ENCODE results near the gene CLIC4.
"Not testable (repeated sequence)": the region's sequence is repeated elsewhere in the genome, so short reads cannot be mapped to it uniquely, and the experiment has no call there.

The CLIC4 gene

GRCh38 chr1:24744911-24745710, at the start of gene CLIC4:
Gene CLIC4 (plus strand): TSS chr1:24745447. CDS start chr1:24745554, 107 bp downstream.
- DNase-seq = peak; percentile 98

- no peak for DNase-seq
Observed at GRCh38 chr1:24696041-24696755, 49.0 kb upstream of the CLIC4 start.

GRCh38 chr1:24696756-24697330, 48.4 kb upstream of the CLIC4 start:
- no peak for DNase-seq

GRCh38 chr1:24697453-24698001, 47.7 kb upstream of the CLIC4 start:
- DNase-seq = not testable (repeated sequence)

GRCh38 chr1:24698326-24698725, 46.9 kb upstream of the CLIC4 start:
- DNase-seq = not testable (repeated sequence)

- DNase-seq = no peak
Observed at GRCh38 chr1:24699628-24700027, 45.6 kb upstream of the CLIC4 start.

- DNase-seq = no peak
Observed at GRCh38 chr1:24702511-24703293, 42.5 kb upstream of the CLIC4 start.

GRCh38 chr1:24704411-24705259, 40.6 kb upstream of the CLIC4 start:
- DNase-seq = no peak

- no peak for DNase-seq
Observed at GRCh38 chr1:24705260-24706073, 39.8 kb upstream of the CLIC4 start.

GRCh38 chr1:24706074-24706389, 39.2 kb upstream of the CLIC4 start:
- not testable (repeated sequence) for DNase-seq

- no peak for DNase-seq
Observed at GRCh38 chr1:24707687-24708086, 37.6 kb upstream of the CLIC4 start.

GRCh38 chr1:24708938-24709337, 36.3 kb upstream of the CLIC4 start:
- DNase-seq = peak; percentile 74

GRCh38 chr1:24709791-24710441, 35.3 kb upstream of the CLIC4 start:
- DNase-seq = no peak

GRCh38 chr1:24711329-24711728, 33.9 kb upstream of the CLIC4 start:
- DNase-seq = no peak

- no peak for DNase-seq
Observed at GRCh38 chr1:24713176-24713575, 32.1 kb upstream of the CLIC4 start.

- no peak for DNase-seq
Observed at GRCh38 chr1:24713736-24714135, 31.5 kb upstream of the CLIC4 start.

- DNase-seq = no peak
Observed at GRCh38 chr1:24714859-24715520, 30.3 kb upstream of the CLIC4 start.

- no peak for DNase-seq
Observed at GRCh38 chr1:24715658-24716057, 29.6 kb upstream of the CLIC4 start.

GRCh38 chr1:24717887-24718650, 27.2 kb upstream of the CLIC4 start:
- DNase-seq = no peak
